BLaER1 treated with 17β-estradiol and CSF1 and Interleukin-3, amounts not matched to agents 10 nM and 100 nM (cell line): ENCODE results near the gene TFDP2.

Experiments used
- H3K27ac ChIP-seq, 11 experiments: shearing (Covaris generic); formaldehyde crosslinking; 2 replicates each; pipeline ENCODE4 v1.8.1; 2022
- H3K27me3 ChIP-seq, 11 experiments: shearing (Covaris generic); formaldehyde crosslinking; 2 replicates each; pipeline ENCODE4 v1.8.1; 2022
- H3K36me3 ChIP-seq, 11 experiments: shearing (Covaris generic); formaldehyde crosslinking; 2 replicates each; pipeline ENCODE4 v1.8.1; 2022
- H3K4me1 ChIP-seq, 10 experiments: shearing (Covaris generic); formaldehyde crosslinking; 2 replicates each; pipeline ENCODE4 v1.8.1; 2022
- H3K4me2 ChIP-seq, 11 experiments: shearing (Covaris generic); formaldehyde crosslinking; 2 replicates each; pipeline ENCODE4 v1.8.1; 2022
- H3K4me3 ChIP-seq, 10 experiments: shearing (Covaris generic); formaldehyde crosslinking; 2 replicates each; pipeline ENCODE4 v1.8.1; 2022
- H3K9ac ChIP-seq, 11 experiments: shearing (Covaris generic); formaldehyde crosslinking; 2 replicates each; pipeline ENCODE4 v1.8.1; 2022
- H3K9me3 ChIP-seq, 11 experiments: shearing (Covaris generic); formaldehyde crosslinking; replicated peaks in 1 of 11; 2 replicates each; pipeline ENCODE4 v1.8.1; 2022
- H4K20me1 ChIP-seq, 11 experiments: shearing (Covaris generic); formaldehyde crosslinking; 2 replicates each; pipeline ENCODE4 v1.8.1; 2022
- Cebpa-rat ChIP-seq, 11 experiments: shearing (Covaris generic); IDR thresholded peaks; 2 replicates each; pipeline ENCODE4 v1.8.1; 2022

The TFDP2 gene

GRCh38 chr3:142148792-142149672 is at the start of gene TFDP2:
Gene TFDP2 (minus strand): TSS chr3:142149544. CDS start chr3:142101749, 47,795 bp downstream.
- Histone ChIP-seq H4K20me1 (no peaks in the 10 kb centered on the region), H3K4me3 (peak within 1 kb of the TSS; percentile 73 to 94 (median 81)), H3K27ac (peak within 1 kb of the TSS; percentile 54 to 87 (median 80); a peak in 21 of 22 replicates), H3K4me2 (peak within 1 kb of the TSS; percentile 75 to 98 (median 91)), H3K36me3 (no peaks in the 10 kb centered on the region), H3K9me3 (no peaks in the 10 kb centered on the region), H3K4me1 (peaks cover 7 to 17% (median 11%) of the 10 kb centered on the region in 10 experiments; a peak in 19 of 20 replicates), H3K27me3 (no peaks in the 10 kb centered on the region), H3K9ac (peak within 1 kb of the TSS; percentile 86 to 93 (median 88))
- no peak for TF ChIP-seq Cebpa-rat (IDR thresholded peaks at IDR 0.05)

- H3K9me3 ChIP-seq = no peaks in the 10 kb centered on the region
- H3K36me3 ChIP-seq = peaks cover 4 to 39% (median 15%) of the 10 kb centered on the region in 11 experiments; a peak in 16 of 22 replicates
- H3K27ac ChIP-seq = no peak overlapping the region
- TF ChIP-seq Cebpa-rat (IDR thresholded peaks at IDR 0.05) = no peak
- H3K4me3 ChIP-seq = no peak overlapping the region
- no peaks in the 10 kb centered on the region for H4K20me1 ChIP-seq
- no peak overlapping the region for H3K9ac ChIP-seq
- no peaks in the 10 kb centered on the region for H3K4me1 ChIP-seq
- H3K27me3 ChIP-seq = no peaks in the 10 kb centered on the region
- no peak overlapping the region for H3K4me2 ChIP-seq
Observed at GRCh38 chr3:142188846-142189245, 39.5 kb upstream of the TFDP2 start.

GRCh38 chr3:142180761-142181362 is 31.5 kb upstream of the TFDP2 start:
- no peaks in the 10 kb centered on the region for H3K27me3 ChIP-seq
- H3K9ac ChIP-seq = no peak overlapping the region
- H4K20me1 ChIP-seq = no peaks in the 10 kb centered on the region
- no peak overlapping the region for H3K27ac ChIP-seq
- no peak for TF ChIP-seq Cebpa-rat (IDR thresholded peaks at IDR 0.05)
- peaks cover 3 to 65% (median 23%) of the 10 kb centered on the region in 11 experiments; a peak in 19 of 22 replicates for H3K36me3 ChIP-seq
- no peaks in the 10 kb centered on the region for H3K9me3 ChIP-seq
- no peak overlapping the region for H3K4me2 ChIP-seq
- no peaks in the 10 kb centered on the region for H3K4me1 ChIP-seq
- no peak overlapping the region for H3K4me3 ChIP-seq

GRCh38 chr3:142175478-142175877 is 26.1 kb upstream of the TFDP2 start:
- no peak for TF ChIP-seq Cebpa-rat (IDR thresholded peaks at IDR 0.05)
- no peak overlapping the region for H3K4me2 ChIP-seq
- no peaks in the 10 kb centered on the region for H3K27me3 ChIP-seq
- H3K4me3 ChIP-seq = no peak overlapping the region
- H3K4me1 ChIP-seq = no peaks in the 10 kb centered on the region
- H3K9ac ChIP-seq = no peak overlapping the region
- H3K9me3 ChIP-seq = no peaks in the 10 kb centered on the region
- H3K27ac ChIP-seq = no peak overlapping the region
- peaks cover 14 to 57% (median 34%) of the 10 kb centered on the region in 11 experiments; a peak in 21 of 22 replicates for H3K36me3 ChIP-seq
- H4K20me1 ChIP-seq = no peaks in the 10 kb centered on the region; a peak in 1 of 22 replicates

GRCh38 chr3:142174559-142174958 is 25.2 kb upstream of the TFDP2 start:
- Histone ChIP-seq H3K4me2 (no peak overlapping the region), H4K20me1 (no peaks in the 10 kb centered on the region; a peak in 1 of 22 replicates), H3K4me3 (no peak overlapping the region), H3K9me3 (no peaks in the 10 kb centered on the region), H3K36me3 (peaks cover 17 to 59% (median 36%) of the 10 kb centered on the region in 11 experiments), H3K4me1 (no peaks in the 10 kb centered on the region), H3K27ac (no peak overlapping the region), H3K9ac (no peak overlapping the region), H3K27me3 (no peaks in the 10 kb centered on the region)
- no peak for TF ChIP-seq Cebpa-rat (IDR thresholded peaks at IDR 0.05)

- Histone ChIP-seq H3K4me1 (0 out of 20 replicates have a peak, but pooled peaks cover 0 to 5% (median 0%) of the 10 kb centered on the region in 10 experiments), H3K36me3 (peaks cover 22 to 37% (median 32%) of the 10 kb centered on the region in 11 experiments), H4K20me1 (no peaks in the 10 kb centered on the region), H3K4me2 (no peak overlapping the region), H3K9ac (no peak overlapping the region), H3K4me3 (no peak overlapping the region), H3K27ac (no peak overlapping the region), H3K9me3 (no peaks in the 10 kb centered on the region), H3K27me3 (no peaks in the 10 kb centered on the region)
- TF ChIP-seq Cebpa-rat (IDR thresholded peaks at IDR 0.05) = no peak
Observed at GRCh38 chr3:142168514-142168913, 19.2 kb upstream of the TFDP2 start.

GRCh38 chr3:142165194-142165593 is 15.8 kb upstream of the TFDP2 start:
- Histone ChIP-seq H4K20me1 (no peaks in the 10 kb centered on the region), H3K9me3 (no peaks in the 10 kb centered on the region), H3K27me3 (no peaks in the 10 kb centered on the region), H3K36me3 (peaks cover 14 to 21% (median 15%) of the 10 kb centered on the region in 11 experiments; a peak in 20 of 22 replicates), H3K27ac (no peak overlapping the region), H3K4me2 (peak overlapping the region in 1 of 11 experiments; percentile 10; a peak in 1 of 22 replicates), H3K9ac (no peak overlapping the region), H3K4me3 (no peak overlapping the region), H3K4me1 (0 out of 20 replicates have a peak, but pooled peaks cover 0 to 5% (median 0%) of the 10 kb centered on the region in 10 experiments)
- TF ChIP-seq Cebpa-rat (IDR thresholded peaks at IDR 0.05) = no peak

GRCh38 chr3:142159083-142159740 is 9.9 kb upstream of the TFDP2 start:
- no peaks in the 10 kb centered on the region for H3K9me3 ChIP-seq
- H3K27ac ChIP-seq = no peak overlapping the region
- no peaks in the 10 kb centered on the region for H3K27me3 ChIP-seq
- no peak overlapping the region for H3K9ac ChIP-seq
- H4K20me1 ChIP-seq = no peaks in the 10 kb centered on the region
- peaks cover 0 to 1% (median 0%) of the 10 kb centered on the region in 11 experiments; a peak in 1 of 22 replicates for H3K36me3 ChIP-seq
- no peaks in the 10 kb centered on the region for H3K4me1 ChIP-seq
- no peak for TF ChIP-seq Cebpa-rat (IDR thresholded peaks at IDR 0.05)
- no peak overlapping the region for H3K4me3 ChIP-seq
- no peak overlapping the region for H3K4me2 ChIP-seq

- Histone ChIP-seq H3K27ac (no peak overlapping the region), H3K27me3 (no peaks in the 10 kb centered on the region), H3K9me3 (no peaks in the 10 kb centered on the region), H3K36me3 (no peaks in the 10 kb centered on the region), H4K20me1 (no peaks in the 10 kb centered on the region), H3K4me1 (0 out of 20 replicates have a peak, but pooled peaks cover 0 to 4% (median 0%) of the 10 kb centered on the region in 10 experiments), H3K4me3 (no peak overlapping the region), H3K9ac (no peak overlapping the region), H3K4me2 (no peak overlapping the region)
- no peak for TF ChIP-seq Cebpa-rat (IDR thresholded peaks at IDR 0.05)
Observed at GRCh38 chr3:142154186-142154585, 4.8 kb upstream of the TFDP2 start.
